Mucosa of rectum (tissue), 2 donors: ENCODE data around the gene GLIPR1L2.
"Not testable (repeated sequence)": the region's sequence is repeated elsewhere in the genome, so short reads cannot be mapped to it uniquely, and the experiment has no call there.

Source experiments
- H3K27ac ChIP-seq, 2 donors: one replicate each; pipeline ENCODE4 v1.7.0; 2013; ENCODE audit warnings: inconsistent platforms in 2 of 2, low read depth in 2 of 2, low read length in 2 of 2
- H3K27me3 ChIP-seq, 2 donors: one replicate each; pipeline ENCODE4 v1.7.0; 2013; ENCODE audit warnings: low read length in 2 of 2; ENCODE audit not compliant: control insufficient read depth in 2 of 2, insufficient read depth in 2 of 2
- H3K36me3 ChIP-seq, 2 donors: one replicate each; pipeline ENCODE4 v1.7.0; 2013; ENCODE audit warnings: low read length in 2 of 2; ENCODE audit not compliant: control insufficient read depth in 2 of 2, insufficient read depth in 2 of 2
- H3K4me1 ChIP-seq, 2 donors: one replicate each; pipeline ENCODE4 v1.7.0; 2013; ENCODE audit warnings: low read length in 2 of 2, mild to moderate bottlenecking in 1 of 2; ENCODE audit not compliant: control insufficient read depth in 2 of 2, insufficient read depth in 2 of 2
- H3K4me3 ChIP-seq, 2 donors: one replicate each; pipeline ENCODE4 v1.7.0; 2013; ENCODE audit warnings: low read length in 2 of 2
- H3K9ac ChIP-seq, 2 donors: one replicate each; pipeline ENCODE4 v1.7.0; 2013; ENCODE audit warnings: low read length in 2 of 2, low read depth in 1 of 2, mild to moderate bottlenecking in 1 of 2
- H3K9me3 ChIP-seq, 2 donors: one replicate each; pipeline ENCODE4 v1.7.0; 2013; ENCODE audit warnings: low read length in 2 of 2; ENCODE audit not compliant: control insufficient read depth in 2 of 2
- donor health status: healthy.
- donor health status: Normal muscosa, but diverticular disease.

Gene GLIPR1L2

DNA sequence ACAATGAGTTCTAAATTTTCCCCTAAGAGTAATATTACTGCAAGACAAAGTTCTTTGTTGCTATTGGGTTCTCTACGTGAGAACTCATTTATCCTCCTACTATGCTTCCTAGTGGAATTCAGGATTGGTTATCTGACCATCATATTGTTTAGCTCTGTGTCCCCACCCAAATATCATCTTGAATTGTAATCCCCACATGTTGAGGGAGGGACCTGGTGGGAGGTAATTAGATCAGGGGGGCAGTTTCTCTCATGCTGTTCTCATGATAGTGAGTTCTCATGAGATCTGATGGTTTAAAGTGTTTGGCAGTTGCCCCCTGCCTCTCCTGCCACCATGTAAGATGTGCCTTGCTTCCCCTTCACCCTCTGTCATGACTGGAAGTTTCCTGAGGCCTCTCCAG is 36.6 kb downstream of the GLIPR1L2 start:
- Histone ChIP-seq H3K27me3 (no peaks in the 10 kb centered on the region), H3K27ac (no peak overlapping the region), H3K4me3 (no peak overlapping the region), H3K9me3 (no peaks in the 10 kb centered on the region), H3K36me3 (no peaks in the 10 kb centered on the region), H3K4me1 (no peaks in the 10 kb centered on the region), H3K9ac (no peak overlapping the region)

GRCh38 chr12:75428767-75429166 is 37.9 kb downstream of the GLIPR1L2 start:
- Histone ChIP-seq H3K27ac (no peak overlapping the region), H3K4me3 (no peak overlapping the region), H3K9ac (no peak overlapping the region), H3K4me1 (no peaks in the 10 kb centered on the region), H3K27me3 (no peaks in the 10 kb centered on the region), H3K9me3 (no peaks in the 10 kb centered on the region), H3K36me3 (no peaks in the 10 kb centered on the region)

- peaks cover 0 to 2% of the 10 kb centered on the region in 2 donors for H3K9me3 ChIP-seq
- H3K27ac ChIP-seq: no peak overlapping the region
- H3K36me3 ChIP-seq: no peaks in the 10 kb centered on the region
- no peak overlapping the region for H3K9ac ChIP-seq
- H3K4me1 ChIP-seq: no peaks in the 10 kb centered on the region
- H3K27me3 ChIP-seq: no peaks in the 10 kb centered on the region
- no peak overlapping the region for H3K4me3 ChIP-seq
Measured at GRCh38 chr12:75432924-75433323, 42.0 kb downstream of the GLIPR1L2 start.

- no peaks in the 10 kb centered on the region for H3K36me3 ChIP-seq
- H3K9me3 ChIP-seq: peaks cover 0 to 2% of the 10 kb centered on the region in 2 donors
- no peak overlapping the region for H3K27ac ChIP-seq
- no peaks in the 10 kb centered on the region for H3K27me3 ChIP-seq
- H3K4me3 ChIP-seq: no peak overlapping the region
- H3K9ac ChIP-seq: no peak overlapping the region
- peaks cover 0 to 2% of the 10 kb centered on the region in 2 donors for H3K4me1 ChIP-seq
Measured at GRCh38 chr12:75437564-75437963, 46.7 kb downstream of the GLIPR1L2 start.

GRCh38 chr12:75438059-75438754 is 47.3 kb downstream of the GLIPR1L2 start:
- Histone ChIP-seq H3K27me3 (no peaks in the 10 kb centered on the region), H3K36me3 (no peaks in the 10 kb centered on the region), H3K27ac (no peak overlapping the region), H3K9me3 (peaks cover 0 to 2% of the 10 kb centered on the region in 2 donors), H3K9ac (no peak overlapping the region), H3K4me1 (peaks cover 0 to 2% of the 10 kb centered on the region in 2 donors), H3K4me3 (no peak overlapping the region)

DNA sequence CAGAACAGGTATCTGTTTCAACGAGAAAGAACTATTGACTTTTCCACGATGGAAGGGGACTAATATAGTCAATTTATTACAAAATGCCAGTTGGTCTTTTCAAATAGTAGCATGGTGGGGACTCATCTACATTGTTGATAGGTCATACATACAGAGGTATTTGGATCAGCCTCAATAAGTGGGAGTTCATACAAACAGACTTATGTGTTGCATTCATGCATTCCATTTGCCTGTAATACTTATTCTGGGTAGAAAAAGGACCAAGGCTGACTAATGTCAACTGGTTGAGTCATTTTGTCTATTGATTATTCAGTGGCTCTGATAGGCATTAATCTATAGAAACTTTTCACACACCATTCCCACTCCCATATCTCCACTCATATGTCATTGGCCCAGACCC is 48.2 kb downstream of the GLIPR1L2 start:
- Histone ChIP-seq H3K9me3 (peaks cover 0 to 2% of the 10 kb centered on the region in 2 donors), H3K27ac (no peak overlapping the region), H3K27me3 (no peaks in the 10 kb centered on the region), H3K4me1 (peaks cover 0 to 2% of the 10 kb centered on the region in 2 donors), H3K4me3 (no peak overlapping the region), H3K9ac (no peak overlapping the region), H3K36me3 (no peaks in the 10 kb centered on the region)

DNA sequence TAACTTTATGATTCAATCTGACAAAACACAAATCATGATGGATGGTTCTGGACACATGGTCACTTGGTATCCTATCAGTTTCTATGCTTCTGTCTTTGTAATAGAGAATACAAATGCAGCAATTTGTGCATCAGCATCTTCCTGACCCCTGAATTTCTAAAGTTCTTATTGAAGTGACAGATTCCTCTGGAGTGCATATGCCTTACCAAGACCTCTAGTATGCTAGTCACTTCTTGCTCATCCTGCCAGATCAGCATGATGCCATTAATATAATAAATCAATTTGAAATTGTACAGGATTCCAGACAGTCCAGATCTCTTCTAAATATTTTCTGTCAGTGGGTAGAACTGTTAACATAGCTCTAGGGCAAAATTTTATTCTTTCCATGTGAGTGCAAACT is 49.0 kb downstream of the GLIPR1L2 start:
- no peak overlapping the region for H3K27ac ChIP-seq
- H3K9me3 ChIP-seq: peaks cover 0 to 2% of the 10 kb centered on the region in 2 donors
- H3K4me3 ChIP-seq: no peak overlapping the region
- H3K27me3 ChIP-seq: no peaks in the 10 kb centered on the region
- no peak overlapping the region for H3K9ac ChIP-seq
- H3K4me1 ChIP-seq: peaks cover 0 to 2% of the 10 kb centered on the region in 2 donors
- no peaks in the 10 kb centered on the region for H3K36me3 ChIP-seq

DNA sequence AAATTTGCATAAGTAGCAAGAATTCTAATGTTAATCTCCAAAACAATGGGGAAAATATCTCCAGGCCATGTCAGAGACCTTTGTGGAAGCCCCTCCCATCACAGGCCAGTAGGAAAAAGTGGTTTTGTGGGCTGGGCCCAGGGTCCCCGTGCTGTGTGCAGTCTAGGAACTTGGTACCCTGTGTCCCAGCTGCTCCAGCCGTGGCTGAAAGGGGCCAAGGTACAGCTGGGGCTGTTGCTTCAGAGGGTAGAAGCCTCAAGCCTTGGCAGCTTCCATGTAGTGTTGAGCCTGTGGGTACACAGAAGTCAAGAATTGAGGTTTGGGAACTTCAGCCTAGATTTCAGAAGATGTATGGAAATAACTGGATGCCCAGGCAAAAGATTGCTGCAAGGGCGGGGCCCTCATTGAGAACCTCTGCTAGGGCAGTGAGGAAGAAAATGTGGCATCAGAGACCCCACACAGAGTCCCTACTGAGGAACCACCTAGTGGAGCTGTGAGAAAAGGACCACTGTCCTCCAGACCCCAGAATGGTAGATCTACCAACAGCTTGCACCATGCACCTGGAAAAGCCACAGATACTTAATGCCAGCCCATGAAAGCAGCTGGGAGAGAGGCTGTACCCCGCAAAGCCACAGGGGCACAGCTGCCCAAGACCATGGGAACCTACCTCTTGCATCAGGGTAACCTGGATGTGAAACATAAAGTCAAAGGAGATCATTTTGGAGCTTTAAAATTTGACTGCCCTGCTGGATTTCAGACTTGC is 51.0 kb downstream of the GLIPR1L2 start:
- not testable (repeated sequence) for H3K27ac ChIP-seq, H3K9me3 ChIP-seq, H3K4me3 ChIP-seq, H3K27me3 ChIP-seq, H3K4me1 ChIP-seq, H3K36me3 ChIP-seq, H3K9ac ChIP-seq

DNA sequence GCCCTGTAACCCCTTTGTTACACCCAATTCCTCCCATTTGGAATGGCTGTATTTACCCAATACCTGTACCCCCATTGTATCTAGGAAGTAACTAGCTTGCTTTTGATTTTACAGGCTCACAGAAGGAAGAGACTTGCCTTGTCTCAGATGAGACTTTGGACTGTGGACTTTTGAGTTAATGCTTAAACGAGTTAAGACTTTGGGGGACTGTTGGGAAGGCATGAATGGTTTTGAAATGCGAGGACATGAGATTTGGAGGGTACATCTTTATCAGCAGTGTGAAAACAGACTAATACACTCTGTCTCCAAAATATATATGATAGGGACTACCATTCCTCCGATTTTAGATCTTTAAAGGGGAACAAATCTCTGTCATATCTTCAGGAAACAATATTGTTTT is 51.6 kb downstream of the GLIPR1L2 start:
- not testable (repeated sequence) for H3K9me3 ChIP-seq, H3K27me3 ChIP-seq, H3K4me1 ChIP-seq, H3K36me3 ChIP-seq, H3K27ac ChIP-seq, H3K9ac ChIP-seq, H3K4me3 ChIP-seq

DNA sequence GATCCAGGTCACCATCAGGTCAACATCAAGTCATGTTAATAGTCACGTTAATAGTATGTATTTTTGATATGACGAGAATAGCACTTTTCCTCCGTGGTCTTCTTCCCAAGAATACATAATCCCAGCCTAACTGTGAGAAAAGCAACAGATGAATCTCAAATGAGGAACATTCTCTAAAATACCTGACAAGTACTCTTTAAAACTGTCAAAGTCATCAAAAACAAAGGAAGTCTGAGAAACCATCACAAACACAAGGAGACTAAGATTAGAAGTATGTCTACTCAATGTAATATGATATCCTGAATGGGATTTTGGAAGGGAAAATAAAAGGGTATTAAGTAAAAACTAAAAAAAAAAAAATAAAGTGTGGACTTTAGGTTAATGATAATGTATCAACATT is 52.8 kb downstream of the GLIPR1L2 start:
- Histone ChIP-seq H3K27ac (no peak overlapping the region), H3K36me3 (no peaks in the 10 kb centered on the region), H3K9me3 (no peaks in the 10 kb centered on the region), H3K4me1 (peaks cover 0 to 2% of the 10 kb centered on the region in 2 donors), H3K9ac (no peak overlapping the region), H3K4me3 (no peak overlapping the region), H3K27me3 (no peaks in the 10 kb centered on the region)
